H9 (cell line): ENCODE measurements around the gene ZNF528. TPM values are rescaled to one million over a fixed set of nuclear protein-coding genes. Genes with fewer than 3 reads are reported as not detected.

Experiments used
- DNase-seq: peaks from one replicate; pipeline ENCODE4 v3.0.0-alpha.2; 2017
- H2AFZ ChIP-seq: one replicate; pipeline ENCODE4 v1.6.1; 2013; ENCODE audit warnings: mild to moderate bottlenecking, low read length, control low read depth, moderate library complexity
- H2AK5ac ChIP-seq: 2 replicates; pipeline ENCODE4 v1.6.1; 2013; ENCODE audit warnings: low read length, control low read depth, mixed read lengths; ENCODE audit not compliant: insufficient read length
- H2BK120ac ChIP-seq: one replicate; pipeline ENCODE4 v1.6.1; 2013; ENCODE audit warnings: low read depth, mild to moderate bottlenecking, low read length, control low read depth, inconsistent platforms; ENCODE audit not compliant: poor library complexity, severe bottlenecking
- H2BK12ac ChIP-seq: 2 replicates; pipeline ENCODE4 v1.6.1; 2013; ENCODE audit warnings: low read length, control low read depth, mixed read lengths, low read depth; ENCODE audit not compliant: insufficient read length
- H2BK15ac ChIP-seq: 2 replicates; pipeline ENCODE4 v1.6.1; 2013; ENCODE audit warnings: low read depth, low read length, control low read depth
- H2BK20ac ChIP-seq: one replicate; pipeline ENCODE4 v1.6.1; 2013; ENCODE audit warnings: low read depth, mild to moderate bottlenecking, low read length, control low read depth, inconsistent platforms; ENCODE audit not compliant: poor library complexity, severe bottlenecking
- H2BK5ac ChIP-seq: 2 replicates; pipeline ENCODE4 v1.6.1; 2013; ENCODE audit warnings: low read length, control low read depth, mixed read lengths; ENCODE audit not compliant: insufficient read length
- H3K14ac ChIP-seq: 2 replicates; pipeline ENCODE4 v1.6.1; 2013; ENCODE audit warnings: low read length, control low read depth; ENCODE audit not compliant: insufficient read depth
- H3K18ac ChIP-seq: 2 replicates; pipeline ENCODE4 v1.6.1; 2013; ENCODE audit warnings: low read depth, mild to moderate bottlenecking, mixed read lengths, low read length, control low read depth; ENCODE audit not compliant: insufficient read length
- H3K23ac ChIP-seq: 2 replicates; pipeline ENCODE4 v1.6.1; 2013; ENCODE audit warnings: low read length, control low read depth, mixed read lengths, low read depth; ENCODE audit not compliant: insufficient read length
- H3K23me2 ChIP-seq: 2 replicates; pipeline ENCODE4 v1.6.1; 2013; ENCODE audit warnings: low read depth, mild to moderate bottlenecking, mixed read lengths, low read length, control low read depth; ENCODE audit not compliant: insufficient read length, poor library complexity, severe bottlenecking
- H3K27ac ChIP-seq: 2 replicates; pipeline ENCODE4 v1.5.1; 2013; ENCODE audit warnings: low read length, control low read depth, mixed read lengths, low read depth; ENCODE audit not compliant: insufficient read length
- H3K27me3 ChIP-seq: 2 replicates; pipeline ENCODE4 v1.6.1; 2013; ENCODE audit warnings: low read length, control low read depth, inconsistent platforms; ENCODE audit not compliant: insufficient read depth
- H3K4ac ChIP-seq: 2 replicates; pipeline ENCODE4 v1.6.1; 2013; ENCODE audit warnings: low read depth, mild to moderate bottlenecking, control low read depth, inconsistent platforms, low read length, moderate library complexity
- H3K4me1 ChIP-seq: 2 replicates; pipeline ENCODE4 v1.6.1; 2013; ENCODE audit warnings: low read length, control low read depth, inconsistent platforms; ENCODE audit not compliant: insufficient read depth
- H3K4me2 ChIP-seq: 2 replicates; pipeline ENCODE4 v1.6.1; 2013; ENCODE audit warnings: low read length, control low read depth, mixed read lengths; ENCODE audit not compliant: insufficient read length, insufficient read depth
- H3K56ac ChIP-seq: 2 replicates; pipeline ENCODE4 v1.6.1; 2013; ENCODE audit warnings: low read depth, mild to moderate bottlenecking, mixed read lengths, low read length, control low read depth; ENCODE audit not compliant: insufficient read length
- H3K79me1 ChIP-seq: 2 replicates; pipeline ENCODE4 v1.6.1; 2013; ENCODE audit warnings: low read depth, mild to moderate bottlenecking, moderate library complexity, low read length, control low read depth, inconsistent platforms; ENCODE audit not compliant: insufficient read depth, poor library complexity, severe bottlenecking
- H3K79me2 ChIP-seq: 2 replicates; pipeline ENCODE4 v1.6.1; 2013; ENCODE audit warnings: low read length, control low read depth, inconsistent platforms; ENCODE audit not compliant: insufficient read depth
- H3K9ac ChIP-seq: 2 replicates; pipeline ENCODE4 v1.6.1; 2013; ENCODE audit warnings: low read length, control low read depth, mixed read lengths; ENCODE audit not compliant: insufficient read length; ENCODE audit errors: extremely low read depth
- H3K9me3 ChIP-seq: one replicate; pipeline ENCODE4 v1.6.1; 2013; ENCODE audit warnings: low read depth, low read length, inconsistent platforms; ENCODE audit not compliant: control insufficient read depth
- H3T11ph ChIP-seq: one replicate; pipeline ENCODE4 v1.6.1; 2013; ENCODE audit warnings: mild to moderate bottlenecking, low read length, control low read depth, inconsistent platforms
- H4K20me1 ChIP-seq: one replicate; pipeline ENCODE4 v1.6.1; 2013; ENCODE audit not compliant: control insufficient read depth, insufficient read length, insufficient read depth
- H4K5ac ChIP-seq: 2 replicates; pipeline ENCODE4 v1.6.1; 2013; ENCODE audit warnings: low read depth, mild to moderate bottlenecking, mixed read lengths, low read length, control low read depth; ENCODE audit not compliant: insufficient read length
- H4K8ac ChIP-seq: replicated peaks from 2 replicates; pipeline ENCODE4 v1.6.1; 2013; ENCODE audit warnings: low read length, control low read depth, mixed read lengths, low read depth; ENCODE audit not compliant: insufficient read length
- H4K91ac ChIP-seq: 2 replicates; pipeline ENCODE4 v1.6.1; 2013; ENCODE audit warnings: low read depth, mild to moderate bottlenecking, moderate library complexity, mixed read lengths, low read length, control low read depth; ENCODE audit not compliant: insufficient read length
- H3K27ac Mint-ChIP-seq, 3 experiments: 2 replicates in 2 of 3; 3 replicates in 1 of 3; pipeline ENCODE4 v1.8.0; 2020 to 2021; ENCODE audit warnings: mixed read lengths in 3 of 3, mild to moderate bottlenecking in 1 of 3, moderate library complexity in 1 of 3
- H3K27me3 Mint-ChIP-seq: 2 replicates; pipeline ENCODE4 v1.8.0; 2021; ENCODE audit warnings: low read depth, mild to moderate bottlenecking, moderate library complexity, mixed read lengths
- H3K36me3 Mint-ChIP-seq, 3 experiments: 2 replicates in 2 of 3; 3 replicates in 1 of 3; pipeline ENCODE4 v1.8.0; 2020 to 2021; ENCODE audit warnings: low read depth in 3 of 3, mixed read lengths in 3 of 3; ENCODE audit not compliant: insufficient read depth in 1 of 3
- H3K4me1 Mint-ChIP-seq, 2 experiments: 2 replicates each; pipeline ENCODE4 v1.8.0; 2020; ENCODE audit warnings: mixed read lengths in 2 of 2
- H3K4me3 Mint-ChIP-seq, 2 experiments: 2 replicates in 1 of 2; 3 replicates in 1 of 2; pipeline ENCODE4 v1.8.0; 2020 to 2021; ENCODE audit warnings: mild to moderate bottlenecking in 2 of 2, mixed read lengths in 2 of 2, moderate library complexity in 1 of 2
- H3K9me3 Mint-ChIP-seq, 2 experiments: 2 replicates in 1 of 2; 3 replicates in 1 of 2; pipeline ENCODE4 v1.8.0; 2020; ENCODE audit warnings: mild to moderate bottlenecking in 2 of 2, mixed read lengths in 2 of 2, moderate library complexity in 1 of 2
- CTCF ChIP-seq: fragments of 200-600 bp; sonication (generic); conservative IDR thresholded peaks from 3 replicates; pipeline ENCODE4 v1.8.0; 2021; ENCODE audit warnings: antibody characterized with exemption, mild to moderate bottlenecking
- WGBS: extraction: QIAGEN DNeasy Blood & Tissue Kit; methylation state at CpG from one replicate; pipeline ENCODE4 v1.1.7; 2013; ENCODE audit warnings: missing lambda C conversion rate, low lambda C conversion rate, mixed read lengths; ENCODE audit not compliant: insufficient read length; ENCODE audit errors: extremely low coverage; 5-methylcytosine and 5-hydroxymethylcytosine counted together
- total RNA-seq: library from RNA; stranded (reverse); gene quantifications from 2 replicates; pipeline ENCODE4 v1.2.1, GENCODE V29; 2021

Gene ZNF528
- total RNA-seq, 1 experiment from 2014 or later, result 0.81 TPM

- Histone ChIP-seq H3K9me3 (no peaks in the 10 kb centered on the region), H3K27ac (no peak overlapping the region), H2AFZ (no peak overlapping the region), H3K4ac (no peak overlapping the region), H3K56ac (no peak overlapping the region), H2BK12ac (no peak overlapping the region), H2BK15ac (no peak overlapping the region), H3K23ac (no peak overlapping the region), H3K18ac (no peak overlapping the region), H4K91ac (no peak overlapping the region), H3K4me1 (no peaks in the 10 kb centered on the region), H2BK120ac (no peak overlapping the region), H3K9ac (no peak overlapping the region), H3T11ph (no peak overlapping the region), H2BK20ac (no peak overlapping the region), H4K5ac (no peak overlapping the region), H3K23me2 (no peaks in the 10 kb centered on the region), H4K20me1 (no peaks in the 10 kb centered on the region), H3K79me1 (no peaks in the 10 kb centered on the region), H3K4me2 (no peak overlapping the region), H2AK5ac (no peak overlapping the region), H3K27me3 (no peaks in the 10 kb centered on the region), H3K14ac (no peak overlapping the region), H2BK5ac (no peak overlapping the region), H3K79me2 (no peaks in the 10 kb centered on the region), H4K8ac (no peak overlapping the region)
- H3K9me3 Mint-ChIP-seq, result peaks cover 30 to 57% of the 10 kb centered on the region in 2 experiments
- H3K27me3 Mint-ChIP-seq, result no peaks in the 10 kb centered on the region
- peaks cover 74 to 80% (median 74%) of the 10 kb centered on the region in 3 experiments for H3K36me3 Mint-ChIP-seq
- peak; percentile 71 for TF ChIP-seq CTCF
- peak; percentile 85 for DNase-seq
- peaks cover 0 to 5% of the 10 kb centered on the region in 2 experiments; a peak in 2 of 4 replicates for H3K4me1 Mint-ChIP-seq
- no peak overlapping the region for H3K4me3 Mint-ChIP-seq
- WGBS, result no CpG with 5 or more reads among the region's 9 CpGs
- peak overlapping the region in 1 of 3 experiments; percentile 63; a peak in 2 of 7 replicates for H3K27ac Mint-ChIP-seq
These were observed 46.1 kb upstream of the ZNF528 start for GRCh38 chr19:52351512-52351911.
